HG03558 (cell line): ENCODE results near the gene FRY.

Experiments
- ATAC-seq: cut with Tn5 transposase; IDR thresholded peaks from one replicate; pipeline ENCODE4 v1.9.1; 2021; ENCODE audit warnings: moderate number of reproducible peaks; ENCODE audit not compliant: unreplicated experiment; ENCODE audit errors: extremely low read depth

FRY gene

GRCh38 chr13:32203736-32204135, 172.2 kb downstream of the FRY start:
- ATAC-seq, result no peak

GRCh38 chr13:32205431-32206096, 174.0 kb downstream of the FRY start:
- no peak for ATAC-seq

GRCh38 chr13:32206097-32206740, 174.6 kb downstream of the FRY start:
- no peak for ATAC-seq

- ATAC-seq, result no peak
Measured at GRCh38 chr13:32208860-32209259, 177.3 kb downstream of the FRY start.

- no peak for ATAC-seq
Measured at GRCh38 chr13:32209652-32210051, 178.1 kb downstream of the FRY start.

GRCh38 chr13:32210101-32210500, 178.5 kb downstream of the FRY start:
- ATAC-seq, result no peak

- ATAC-seq, result no peak
Measured at GRCh38 chr13:32211813-32212212, 180.2 kb downstream of the FRY start.

- ATAC-seq, result no peak
Measured at GRCh38 chr13:32212421-32212820, 180.8 kb downstream of the FRY start.

GRCh38 chr13:32213626-32214025, 182.1 kb downstream of the FRY start:
- no peak for ATAC-seq

GRCh38 chr13:32214071-32214470, 182.5 kb downstream of the FRY start:
- ATAC-seq, result no peak

- no peak for ATAC-seq
Measured at GRCh38 chr13:32216281-32216680, 184.7 kb downstream of the FRY start.

- no peak for ATAC-seq
Measured at GRCh38 chr13:32222046-32222676, 190.6 kb downstream of the FRY start.

GRCh38 chr13:32224916-32225315, 193.3 kb downstream of the FRY start:
- ATAC-seq, result no peak

GRCh38 chr13:32225481-32225931, 193.9 kb downstream of the FRY start:
- no peak for ATAC-seq

- ATAC-seq, result no peak
Measured at GRCh38 chr13:32228330-32229041, 196.9 kb downstream of the FRY start.

GRCh38 chr13:32229443-32229842, 197.9 kb downstream of the FRY start:
- ATAC-seq, result no peak

GRCh38 chr13:32232263-32232662, 200.7 kb downstream of the FRY start:
- no peak for ATAC-seq

GRCh38 chr13:32233062-32233461, 201.5 kb downstream of the FRY start:
- no peak for ATAC-seq

- no peak for ATAC-seq
Measured at GRCh38 chr13:32234914-32235313, 203.3 kb downstream of the FRY start.

- no peak for ATAC-seq
Measured at GRCh38 chr13:32237681-32238080, 206.1 kb downstream of the FRY start.

GRCh38 chr13:32243695-32244094, 212.1 kb downstream of the FRY start:
- no peak for ATAC-seq
